ENCODE results near the gene RND3.

RND3 gene

DNA sequence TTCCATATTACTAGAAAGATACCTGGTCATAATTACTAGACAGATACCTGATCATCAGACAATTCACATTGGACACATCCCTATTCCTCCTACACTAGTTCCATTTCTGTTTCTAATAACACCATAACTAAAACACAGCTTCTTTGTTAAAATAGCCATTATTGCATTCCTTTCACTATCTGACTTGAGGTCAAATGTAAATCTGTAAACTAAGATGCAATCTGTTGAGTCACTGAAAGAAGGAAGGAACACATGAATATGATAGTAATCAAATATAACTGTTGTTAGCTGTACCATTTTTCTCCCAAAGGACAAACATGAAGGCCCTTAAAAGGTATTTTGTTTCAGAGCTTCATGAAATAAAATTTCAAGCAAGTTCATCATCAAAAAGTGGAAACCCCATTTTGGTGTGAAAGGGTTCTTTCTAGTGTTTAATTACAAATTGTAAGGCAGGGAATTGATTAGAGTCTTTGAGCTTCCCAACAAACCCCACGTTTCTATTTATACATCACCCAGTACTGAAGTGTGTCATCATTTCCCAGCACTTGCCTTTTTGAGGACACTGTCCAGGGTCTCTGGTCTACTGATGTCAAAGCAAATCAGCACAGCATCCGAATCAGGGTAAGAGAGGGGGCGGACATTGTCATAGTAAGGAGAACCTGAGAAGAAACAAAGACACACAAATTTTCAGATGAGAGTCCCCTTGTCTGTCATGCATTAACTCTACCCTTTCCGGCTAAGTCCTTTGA lies 13.0 kb downstream of the RND3 start:
- Mint-ChIP-seq H3K4me1 (no peaks in the 10 kb centered on the region), H3K9me3 (no peaks in the 10 kb centered on the region), H3K27ac (no peak overlapping the region), H3K27me3 (peaks cover 2% of the 10 kb centered on the region), H3K4me3 (no peak overlapping the region), H3K36me3 (ENCODE audit: low read depth) (no peaks in the 10 kb centered on the region)
- DNase-seq = no peak
- ATAC-seq = no peak

DNA sequence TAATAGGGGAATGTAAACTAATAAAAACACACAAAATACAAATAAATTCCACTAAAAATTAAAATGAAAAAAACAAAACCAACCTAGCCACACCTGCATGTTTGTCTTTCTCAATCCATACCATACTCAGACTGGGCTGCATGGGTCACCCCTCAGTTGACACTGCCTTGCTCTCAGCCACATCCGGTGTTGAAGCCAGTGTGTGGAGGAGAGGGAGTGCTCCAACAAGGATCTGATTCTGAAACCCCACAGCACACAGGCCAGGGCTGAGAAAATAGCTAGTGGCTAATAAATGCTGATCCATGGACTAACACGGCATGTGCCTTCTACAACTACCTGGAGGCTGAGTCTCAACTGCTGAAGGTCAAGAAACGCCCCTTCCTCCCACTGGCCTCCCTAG lies 13.7 kb downstream of the RND3 start:
- no peaks in the 10 kb centered on the region for H3K4me1 Mint-ChIP-seq
- no peak overlapping the region for H3K4me3 Mint-ChIP-seq
- DNase-seq (no peak), ATAC-seq (no peak)
- no peaks in the 10 kb centered on the region for H3K9me3 Mint-ChIP-seq
- no peaks in the 10 kb centered on the region for H3K36me3 Mint-ChIP-seq (ENCODE audit: low read depth)
- peaks cover 2% of the 10 kb centered on the region for H3K27me3 Mint-ChIP-seq
- no peak overlapping the region for H3K27ac Mint-ChIP-seq

GRCh38 chr2:150472511-150472899 lies 15.0 kb downstream of the RND3 start:
- no peak for ATAC-seq
- H3K27me3 Mint-ChIP-seq = no peaks in the 10 kb centered on the region

GRCh38 chr2:150471813-150472510 lies 15.5 kb downstream of the RND3 start:
- Mint-ChIP-seq H3K4me3 (no peak overlapping the region), H3K27me3 (no peaks in the 10 kb centered on the region), H3K4me1 (no peaks in the 10 kb centered on the region), H3K27ac (no peak overlapping the region), H3K9me3 (no peaks in the 10 kb centered on the region), H3K36me3 (ENCODE audit: low read depth) (no peaks in the 10 kb centered on the region)
- ATAC-seq = no peak
- DNase-seq = no peak

More at GRCh38 chr2:150472511-150472899, 15.0 kb downstream of the RND3 start:
- Mint-ChIP-seq H3K4me3 (no peak overlapping the region), H3K4me1 (no peaks in the 10 kb centered on the region), H3K9me3 (no peaks in the 10 kb centered on the region), H3K27ac (no peak overlapping the region), H3K36me3 (ENCODE audit: low read depth) (no peaks in the 10 kb centered on the region)
- DNase-seq = no peak

- no peaks in the 10 kb centered on the region for H3K27me3 Mint-ChIP-seq
- no peaks in the 10 kb centered on the region for H3K36me3 Mint-ChIP-seq (ENCODE audit: low read depth)
- H3K4me3 Mint-ChIP-seq = no peak overlapping the region
- H3K27ac Mint-ChIP-seq = no peak overlapping the region
- no peaks in the 10 kb centered on the region for H3K9me3 Mint-ChIP-seq
- no peaks in the 10 kb centered on the region for H3K4me1 Mint-ChIP-seq
- no peak for ATAC-seq
- no peak for DNase-seq
These were observed 17.0 kb downstream of the RND3 start for GRCh38 chr2:150470435-150470834.

- Mint-ChIP-seq H3K27me3 (no peaks in the 10 kb centered on the region), H3K27ac (no peak overlapping the region), H3K9me3 (no peaks in the 10 kb centered on the region), H3K4me3 (no peak overlapping the region), H3K36me3 (ENCODE audit: low read depth) (no peaks in the 10 kb centered on the region), H3K4me1 (no peaks in the 10 kb centered on the region)
- DNase-seq (no peak), ATAC-seq (no peak)
These were observed 17.7 kb downstream of the RND3 start for GRCh38 chr2:150469706-150470274.

- H3K4me3 Mint-ChIP-seq = no peak overlapping the region
These were observed 19.0 kb downstream of the RND3 start for GRCh38 chr2:150468350-150468960.

GRCh38 chr2:150467621-150467963 lies 19.9 kb downstream of the RND3 start:
- Mint-ChIP-seq H3K36me3 (ENCODE audit: low read depth) (no peaks in the 10 kb centered on the region), H3K4me1 (no peaks in the 10 kb centered on the region), H3K27ac (no peak overlapping the region), H3K4me3 (no peak overlapping the region), H3K27me3 (no peaks in the 10 kb centered on the region), H3K9me3 (no peaks in the 10 kb centered on the region)
- DNase-seq = no peak
- ATAC-seq = no peak

More at GRCh38 chr2:150468350-150468960, 19.0 kb downstream of the RND3 start:
- DNase-seq (no peak), ATAC-seq (no peak)
- Mint-ChIP-seq H3K36me3 (ENCODE audit: low read depth) (no peaks in the 10 kb centered on the region), H3K27ac (no peak overlapping the region), H3K27me3 (no peaks in the 10 kb centered on the region), H3K9me3 (no peaks in the 10 kb centered on the region), H3K4me1 (no peaks in the 10 kb centered on the region)

DNA sequence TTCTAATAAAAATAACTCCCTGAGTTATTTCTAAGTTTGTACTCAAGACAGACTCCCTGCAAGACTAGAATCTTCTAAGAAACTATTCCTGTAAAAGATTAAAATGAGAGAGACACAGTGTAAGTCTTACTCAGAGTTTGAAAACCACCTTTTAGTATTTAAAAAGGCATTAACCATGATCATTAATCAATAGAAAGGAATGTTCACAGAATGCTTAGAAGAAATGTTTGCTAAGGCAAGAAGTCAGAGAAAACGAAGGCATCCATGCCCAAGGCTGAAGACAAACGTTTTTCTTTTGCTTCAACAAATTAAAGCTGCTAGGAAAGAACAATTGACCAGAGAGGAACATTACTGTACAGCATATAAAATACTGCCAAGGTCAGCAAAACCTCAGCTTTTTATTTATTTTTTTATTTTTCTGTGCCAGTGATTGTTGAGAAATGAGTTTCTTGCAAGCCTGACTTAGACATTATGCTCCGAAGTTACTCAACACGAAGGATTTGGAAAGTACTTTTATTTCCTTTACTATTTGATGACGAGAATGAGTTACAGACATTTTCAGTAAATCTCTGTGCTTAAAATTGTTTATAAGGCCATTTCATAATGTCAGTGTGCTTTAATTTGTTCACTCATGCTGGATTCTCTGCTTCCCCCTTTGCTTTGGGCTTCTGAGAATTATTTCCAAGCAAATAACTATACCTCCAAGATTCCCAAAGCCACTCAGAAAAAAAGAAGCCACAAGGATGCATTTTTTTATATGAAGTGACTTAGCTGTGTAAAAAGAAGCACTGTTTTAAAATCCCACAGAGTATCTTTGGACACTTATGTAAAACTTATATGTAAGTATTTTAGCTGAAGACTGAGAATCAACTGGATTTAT lies 20.5 kb downstream of the RND3 start:
- Mint-ChIP-seq H3K36me3 (ENCODE audit: low read depth) (no peaks in the 10 kb centered on the region), H3K4me3 (no peak overlapping the region), H3K4me1 (no peaks in the 10 kb centered on the region), H3K9me3 (no peaks in the 10 kb centered on the region), H3K27ac (no peak overlapping the region), H3K27me3 (no peaks in the 10 kb centered on the region)
- ATAC-seq = no peak
- DNase-seq = no peak

DNA sequence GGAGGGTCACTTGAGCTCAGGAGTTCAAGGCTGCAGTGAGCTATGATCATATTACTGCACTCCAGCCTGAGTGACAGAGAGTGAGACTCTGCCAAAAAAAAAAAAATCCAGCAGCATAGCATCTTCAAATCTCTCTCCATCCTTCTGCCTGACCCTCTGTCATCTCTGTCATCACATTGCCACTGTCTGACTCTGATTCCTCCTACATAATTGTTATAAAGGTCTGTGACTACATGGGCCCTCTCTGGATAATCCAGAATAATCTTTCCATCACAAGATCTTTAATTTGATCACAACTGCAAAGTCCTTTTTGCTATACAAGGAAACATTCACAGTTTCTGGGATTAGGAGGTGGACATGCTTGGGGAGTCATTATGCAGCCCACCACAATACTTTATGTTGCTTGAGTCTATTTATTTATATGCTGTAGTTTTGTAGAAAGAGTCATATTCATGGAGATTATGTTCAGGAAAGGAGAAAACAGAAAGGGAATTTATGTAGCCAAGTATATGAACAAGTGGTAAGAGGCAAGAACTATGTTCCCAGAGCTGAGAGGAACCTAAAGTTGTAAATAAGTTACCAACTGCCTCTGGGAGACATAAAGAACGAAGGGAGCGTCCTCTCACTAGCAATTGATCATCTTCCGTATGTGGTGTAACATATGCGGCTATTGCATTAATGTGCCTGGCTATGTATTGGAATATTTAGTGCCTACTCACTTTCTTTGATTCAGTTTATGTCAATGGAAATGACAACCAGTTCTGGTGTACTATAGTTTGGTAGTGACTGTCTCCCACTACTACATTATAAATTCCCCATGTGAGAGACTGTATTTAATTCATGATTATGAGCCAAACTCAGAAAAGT lies 21.5 kb downstream of the RND3 start:
- no peaks in the 10 kb centered on the region for H3K27me3 Mint-ChIP-seq
- H3K4me1 Mint-ChIP-seq = no peaks in the 10 kb centered on the region
- ATAC-seq = no peak
- H3K4me3 Mint-ChIP-seq = no peak overlapping the region
- H3K9me3 Mint-ChIP-seq = no peaks in the 10 kb centered on the region
- H3K27ac Mint-ChIP-seq = no peak overlapping the region
- DNase-seq = no peak
- no peaks in the 10 kb centered on the region for H3K36me3 Mint-ChIP-seq (ENCODE audit: low read depth)

- H3K9me3 Mint-ChIP-seq = no peaks in the 10 kb centered on the region
- no peak overlapping the region for H3K27ac Mint-ChIP-seq
- H3K27me3 Mint-ChIP-seq = no peaks in the 10 kb centered on the region
- no peaks in the 10 kb centered on the region for H3K4me1 Mint-ChIP-seq
- ATAC-seq = no peak
- H3K36me3 Mint-ChIP-seq (ENCODE audit: low read depth) = no peaks in the 10 kb centered on the region
- no peak overlapping the region for H3K4me3 Mint-ChIP-seq
- DNase-seq = no peak
These were observed 22.5 kb downstream of the RND3 start for GRCh38 chr2:150464986-150465385.

- Mint-ChIP-seq H3K4me3 (no peak overlapping the region), H3K27me3 (no peaks in the 10 kb centered on the region), H3K27ac (no peak overlapping the region), H3K9me3 (no peaks in the 10 kb centered on the region), H3K4me1 (no peaks in the 10 kb centered on the region), H3K36me3 (ENCODE audit: low read depth) (no peaks in the 10 kb centered on the region)
- ATAC-seq (no peak), DNase-seq (no peak)
These were observed 23.2 kb downstream of the RND3 start for GRCh38 chr2:150464270-150464669.

DNA sequence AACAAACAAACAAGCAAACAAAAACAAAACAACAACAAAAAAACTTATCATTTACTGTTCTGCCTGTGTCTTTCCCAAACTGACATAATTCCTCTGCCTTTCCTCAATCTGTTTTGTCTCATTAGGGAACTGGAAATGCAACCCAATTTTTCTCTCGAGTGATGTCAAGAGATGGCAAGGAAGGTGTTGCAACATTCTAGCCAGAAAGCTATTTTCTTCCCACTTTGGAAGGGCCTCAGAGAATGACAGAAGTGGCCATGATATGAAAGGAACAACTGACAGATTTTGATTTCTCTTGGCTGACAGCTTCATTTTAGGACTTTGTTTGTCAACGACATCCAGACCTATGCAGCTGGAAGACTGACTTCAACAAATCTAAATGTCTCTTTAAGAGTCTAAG lies 24.7 kb downstream of the RND3 start:
- ATAC-seq (no peak), DNase-seq (no peak)
- Mint-ChIP-seq H3K9me3 (no peaks in the 10 kb centered on the region), H3K36me3 (ENCODE audit: low read depth) (no peaks in the 10 kb centered on the region), H3K4me3 (no peak overlapping the region), H3K27me3 (no peaks in the 10 kb centered on the region), H3K4me1 (no peaks in the 10 kb centered on the region), H3K27ac (no peak overlapping the region)

Measured in activated naive CD8-positive, alpha-beta T cell treated with anti-CD3 and anti-CD28 coated beads, Interleukin-2, amount 50 U/mL, for 24 hours (primary cell).